HuH-7.5 (cell line): ENCODE data around the gene KLHL5.
A peak's percentile ranks its signal among the peaks of the same experiment; 100 is the strongest.
"Not testable (repeated sequence)": the region's sequence is repeated elsewhere in the genome, so short reads cannot be mapped to it uniquely, and the experiment has no call there.

Experiments
- DNase-seq: peaks from one replicate; pipeline ENCODE4 v3.0.0; 2011; ENCODE audit warnings: low spot score

The KLHL5 gene, protein sequence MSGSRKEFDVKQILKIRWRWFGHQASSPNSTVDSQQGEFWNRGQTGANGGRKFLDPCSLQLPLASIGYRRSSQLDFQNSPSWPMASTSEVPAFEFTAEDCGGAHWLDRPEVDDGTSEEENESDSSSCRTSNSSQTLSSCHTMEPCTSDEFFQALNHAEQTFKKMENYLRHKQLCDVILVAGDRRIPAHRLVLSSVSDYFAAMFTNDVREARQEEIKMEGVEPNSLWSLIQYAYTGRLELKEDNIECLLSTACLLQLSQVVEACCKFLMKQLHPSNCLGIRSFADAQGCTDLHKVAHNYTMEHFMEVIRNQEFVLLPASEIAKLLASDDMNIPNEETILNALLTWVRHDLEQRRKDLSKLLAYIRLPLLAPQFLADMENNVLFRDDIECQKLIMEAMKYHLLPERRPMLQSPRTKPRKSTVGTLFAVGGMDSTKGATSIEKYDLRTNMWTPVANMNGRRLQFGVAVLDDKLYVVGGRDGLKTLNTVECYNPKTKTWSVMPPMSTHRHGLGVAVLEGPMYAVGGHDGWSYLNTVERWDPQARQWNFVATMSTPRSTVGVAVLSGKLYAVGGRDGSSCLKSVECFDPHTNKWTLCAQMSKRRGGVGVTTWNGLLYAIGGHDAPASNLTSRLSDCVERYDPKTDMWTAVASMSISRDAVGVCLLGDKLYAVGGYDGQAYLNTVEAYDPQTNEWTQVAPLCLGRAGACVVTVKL

DNA sequence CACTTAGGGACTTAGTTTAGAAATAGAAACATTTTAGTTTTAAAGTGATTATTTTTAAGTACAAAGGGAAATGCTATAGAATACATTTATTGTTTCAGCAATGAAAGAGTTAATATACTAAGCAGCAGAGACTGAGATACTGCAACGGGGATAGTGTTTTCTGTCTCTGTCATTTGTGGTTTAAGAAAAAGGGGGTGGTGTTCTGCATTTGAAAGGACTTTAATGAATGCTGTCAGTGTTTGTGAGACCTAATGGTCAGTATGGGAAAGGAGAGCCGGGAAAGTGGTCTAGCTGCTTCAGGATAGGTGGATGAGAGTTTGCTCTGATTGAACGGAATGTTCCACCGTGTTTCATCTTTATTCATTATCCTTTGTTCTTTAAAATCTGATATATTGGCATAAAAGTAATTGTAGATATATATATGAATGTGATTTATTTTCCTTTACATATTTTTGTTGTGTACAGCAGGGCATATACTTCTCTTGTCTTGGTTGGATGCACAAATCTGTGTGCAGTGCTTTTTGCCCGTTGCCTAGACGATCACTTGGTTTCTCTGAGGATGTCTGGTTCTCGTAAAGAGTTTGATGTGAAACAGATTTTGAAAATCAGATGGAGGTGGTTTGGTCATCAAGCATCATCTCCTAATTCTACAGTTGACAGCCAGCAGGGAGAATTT lies at the start of gene KLHL5:
Gene KLHL5, plus strand, starts transcription at position 139 of the 676 bp plus-strand sequence. Its CDS starts 421 bp downstream, at position 560.
- DNase-seq: no peak

- DNase-seq: no peak
Observed at GRCh38 chr4:39014028-39014427, 48.0 kb upstream of the KLHL5 start.

GRCh38 chr4:39020130-39020529 lies 41.9 kb upstream of the KLHL5 start:
- DNase-seq: no peak

GRCh38 chr4:39021631-39022030 lies 40.4 kb upstream of the KLHL5 start:
- no peak for DNase-seq

GRCh38 chr4:39022241-39022640 lies 39.8 kb upstream of the KLHL5 start:
- DNase-seq: no peak

DNA sequence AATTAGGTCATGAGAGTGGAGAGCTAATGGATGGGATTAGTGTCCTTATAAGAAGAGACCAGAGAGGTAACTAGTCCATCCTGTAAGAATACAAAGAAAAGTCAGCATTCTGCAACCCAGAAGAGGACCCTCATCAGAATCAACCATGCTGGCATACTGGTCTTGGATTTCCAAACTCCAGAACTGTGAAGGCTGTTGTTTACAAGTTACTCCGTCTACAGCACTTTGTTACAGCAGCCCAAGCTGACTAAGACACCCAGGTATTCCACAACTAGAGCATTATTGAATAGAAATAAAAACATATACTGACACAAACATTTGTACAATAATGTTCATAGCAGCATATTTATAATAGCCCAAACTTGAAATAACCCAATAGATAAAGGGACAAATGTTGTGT lies 39.0 kb upstream of the KLHL5 start:
- no peak for DNase-seq

- no peak for DNase-seq
Observed at GRCh38 chr4:39024311-39024865, 37.6 kb upstream of the KLHL5 start.

- DNase-seq: no peak
Observed at GRCh38 chr4:39025552-39026085, 36.4 kb upstream of the KLHL5 start.

- DNase-seq: no peak
Observed at GRCh38 chr4:39026096-39026495, 35.9 kb upstream of the KLHL5 start.

GRCh38 chr4:39029752-39030694 lies 32.0 kb upstream of the KLHL5 start:
- DNase-seq: no peak

GRCh38 chr4:39030725-39031124 lies 31.3 kb upstream of the KLHL5 start:
- DNase-seq: no peak

- not testable (repeated sequence) for DNase-seq
Observed at GRCh38 chr4:39031590-39032020, 30.4 kb upstream of the KLHL5 start.

GRCh38 chr4:39032218-39033085 lies 29.6 kb upstream of the KLHL5 start, which contains the start of gene TMEM156:
TSS of gene TMEM156 (minus strand) at chr4:39032409. CDS start at chr4:39032313, 96 bp downstream.
- DNase-seq: no peak

GRCh38 chr4:39036172-39036571 lies 25.9 kb upstream of the KLHL5 start:
- DNase-seq: no peak

DNA sequence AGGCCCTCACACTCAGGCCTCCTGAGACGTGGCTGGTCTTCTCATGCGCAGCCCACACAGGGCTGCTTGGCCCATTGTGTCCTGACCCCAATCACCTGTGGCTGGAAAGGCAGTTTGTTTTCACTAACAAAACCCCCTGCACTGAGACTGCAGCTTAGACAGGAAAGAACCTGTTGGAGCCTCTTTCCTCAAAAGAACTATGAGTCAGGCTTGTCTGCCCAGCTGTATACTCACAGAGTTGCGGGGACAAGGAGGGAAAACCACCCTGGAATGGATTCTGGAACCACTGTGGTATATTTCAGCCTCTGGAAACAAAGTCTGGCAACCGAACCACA lies 24.6 kb upstream of the KLHL5 start:
- no peak for DNase-seq

DNA sequence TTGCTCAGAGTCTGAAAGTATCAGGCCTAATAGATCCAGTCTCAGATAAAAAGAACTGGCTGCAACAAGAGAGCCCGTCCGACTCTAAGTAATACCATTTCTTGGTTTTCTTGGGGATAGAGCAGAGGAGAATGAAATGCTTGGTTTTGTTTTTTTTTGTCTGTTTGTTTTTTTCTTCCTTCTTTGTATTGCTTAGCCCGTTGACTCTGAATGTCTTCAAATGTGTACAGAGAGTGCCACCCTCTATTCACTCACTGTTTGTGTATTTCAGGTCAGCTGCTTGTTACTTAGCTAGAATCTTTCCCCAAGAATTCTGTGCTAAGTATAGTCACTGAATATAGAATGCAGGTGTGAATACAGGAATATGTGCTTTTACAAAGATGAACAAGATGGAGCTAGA lies 24.1 kb upstream of the KLHL5 start:
- no peak for DNase-seq

- no peak for DNase-seq
Observed at GRCh38 chr4:39039108-39039507, 22.9 kb upstream of the KLHL5 start.

- no peak for DNase-seq
Observed at GRCh38 chr4:39042366-39042765, 19.7 kb upstream of the KLHL5 start.

DNA sequence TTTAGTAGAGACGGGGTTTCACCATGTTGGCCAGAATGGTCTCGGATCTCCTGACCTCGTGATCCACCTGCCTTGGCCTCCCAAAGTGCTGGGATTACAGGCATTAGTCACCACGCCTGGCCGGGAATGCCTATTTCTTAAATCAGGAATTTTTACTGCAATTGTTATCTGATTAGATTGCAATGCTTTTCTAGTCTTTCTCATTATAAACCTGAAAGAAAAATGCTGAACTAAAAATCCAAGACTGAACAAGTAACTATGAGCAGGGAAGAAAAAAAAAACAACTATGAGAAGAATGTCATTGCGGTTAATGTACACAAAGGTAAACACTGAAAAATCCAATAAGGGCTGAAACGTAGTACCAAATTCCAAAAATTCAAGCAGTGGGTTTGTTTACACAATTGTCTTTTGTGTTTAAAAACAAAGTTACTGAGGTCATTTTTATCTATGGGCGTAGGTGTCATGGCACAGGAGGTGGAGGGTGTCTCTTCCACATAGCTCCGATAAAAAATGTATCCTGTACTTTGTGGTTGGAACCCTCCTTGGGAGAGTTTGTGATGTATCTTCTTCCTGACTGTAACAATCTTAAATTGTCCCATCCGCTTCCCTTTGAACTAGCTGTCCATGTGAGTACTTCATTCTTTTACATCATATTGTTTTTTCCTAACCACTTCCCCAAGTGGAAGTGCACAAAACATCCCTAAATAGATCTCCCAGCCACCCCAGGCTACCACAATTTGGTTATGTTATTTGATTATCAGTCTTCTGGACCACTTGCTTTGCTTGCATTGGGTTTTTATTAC lies 18.8 kb upstream of the KLHL5 start:
- peak; percentile 12 for DNase-seq
